HG03108 (cell line): Measurements from ENCODE around the gene IRGQ.
"Not testable (repeated sequence)": the region's sequence is repeated elsewhere in the genome, so short reads cannot be mapped to it uniquely, and the experiment has no call there.

Experiments used
- ATAC-seq: cut with Tn5 transposase; IDR thresholded peaks from one replicate; pipeline ENCODE4 v1.9.1; 2021; ENCODE audit warnings: moderate library complexity; ENCODE audit not compliant: unreplicated experiment

The IRGQ gene

DNA sequence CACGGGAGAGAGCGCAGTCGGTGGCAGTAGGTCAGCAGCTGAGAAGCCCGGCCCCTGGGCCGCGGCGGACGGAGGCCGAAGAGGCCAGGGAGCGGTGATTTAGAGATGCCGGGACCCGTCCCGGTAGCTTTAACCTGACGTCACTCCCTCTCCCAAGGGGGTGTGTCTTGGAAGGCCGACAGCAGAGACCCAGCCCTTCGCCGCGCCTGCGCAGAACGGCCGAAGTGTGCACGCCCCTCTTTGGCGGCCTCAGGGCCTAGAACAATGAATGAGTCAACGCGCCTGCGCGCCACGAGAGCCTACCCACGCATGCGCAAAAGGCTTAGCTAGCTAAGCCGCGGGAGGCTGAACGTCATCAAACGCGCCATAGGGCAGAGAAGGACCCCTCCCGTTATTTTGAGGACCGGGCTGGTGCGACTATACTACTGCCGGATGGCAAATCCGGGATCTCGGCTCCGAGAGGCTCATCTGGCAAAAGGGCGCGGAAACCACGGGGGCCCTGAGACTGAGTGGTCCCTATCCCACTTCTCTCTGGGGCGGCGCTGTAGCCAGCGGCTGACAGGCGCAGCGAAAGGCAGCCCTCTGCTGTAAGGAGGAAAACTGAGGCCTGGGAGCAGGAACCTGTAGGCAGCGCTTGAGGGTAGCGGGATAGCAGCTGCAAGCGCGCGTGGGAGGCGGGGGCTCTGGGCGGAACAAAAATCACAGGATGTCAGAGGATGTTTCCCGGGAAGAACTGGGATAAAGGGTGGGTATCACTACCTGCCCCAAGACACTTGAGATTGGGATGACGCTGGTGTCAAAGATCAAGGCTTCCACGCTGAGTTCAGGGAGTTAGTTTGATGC lies at the start of gene IRGQ, which contains the start of gene ZNF576:
TSS of gene IRGQ (minus strand) at position 136 of the 843 bp plus-strand sequence. CDS start 796 bp downstream, outside the sequence.
TSS of gene ZNF576 (plus strand) at position 597 of the 843 bp plus-strand sequence. CDS start 514 bp downstream, outside the sequence.
- ATAC-seq: peak; percentile 78

DNA sequence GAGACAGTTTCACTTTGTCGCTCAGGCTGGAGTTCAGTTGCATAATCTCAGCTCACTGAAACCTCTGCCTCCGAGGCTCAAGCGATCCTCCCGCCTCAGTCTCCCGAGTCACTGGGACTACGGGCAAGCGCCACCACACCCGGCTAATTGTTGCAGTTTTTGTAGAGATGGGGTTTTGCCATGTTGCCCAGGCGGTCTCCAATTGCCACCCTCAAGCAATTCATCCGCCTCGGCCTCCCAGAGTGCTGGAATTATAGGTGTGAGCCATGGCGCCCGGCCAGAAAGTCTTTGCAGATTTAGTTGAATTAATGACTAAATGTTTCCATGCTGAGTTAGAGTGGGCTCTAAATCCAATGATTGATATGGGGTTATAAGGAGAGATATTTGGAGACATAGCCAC lies 48.2 kb upstream of the IRGQ start:
- ATAC-seq: no peak

GRCh38 chr19:43643326-43643725 lies 47.4 kb upstream of the IRGQ start:
- ATAC-seq: no peak

GRCh38 chr19:43642531-43642930 lies 46.6 kb upstream of the IRGQ start:
- ATAC-seq: no peak

DNA sequence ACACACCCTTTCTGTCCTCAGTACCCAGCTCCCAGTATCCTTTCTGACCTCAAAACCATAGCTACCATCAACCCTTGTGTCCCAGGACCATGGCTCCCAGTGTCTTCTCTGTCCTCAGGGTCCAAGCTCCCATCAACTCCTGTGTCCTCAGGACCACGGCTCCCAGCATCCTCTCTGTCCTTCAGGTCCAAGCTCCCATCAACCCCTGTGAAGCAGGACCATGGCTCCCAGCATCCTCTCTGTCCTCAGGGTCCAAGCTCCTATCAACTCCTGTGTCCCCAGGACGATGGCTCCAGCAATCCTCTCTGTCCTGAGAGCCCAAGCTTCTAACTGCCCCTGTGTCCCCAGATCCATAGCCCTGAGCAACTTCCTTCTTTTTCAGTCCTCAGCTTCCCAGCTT lies 45.4 kb upstream of the IRGQ start:
- ATAC-seq: no peak

DNA sequence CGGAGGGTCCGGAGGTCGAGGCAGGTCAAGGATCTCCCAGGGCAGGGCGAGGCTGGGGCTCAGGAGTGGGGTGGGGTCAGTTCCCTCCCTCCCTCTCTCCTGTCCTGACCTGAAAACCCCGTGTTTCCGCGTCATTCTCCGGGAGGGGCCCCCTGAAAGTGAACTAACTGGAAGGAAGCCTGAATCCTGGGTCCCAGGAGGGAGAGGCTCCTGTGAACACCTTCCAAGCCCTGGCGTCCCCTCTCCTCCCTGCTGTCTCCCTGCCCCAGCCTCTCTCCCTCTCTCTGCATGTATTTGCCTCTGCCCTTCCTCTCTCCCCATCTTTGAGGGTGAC lies 44.5 kb upstream of the IRGQ start:
- no peak for ATAC-seq

- ATAC-seq: no peak
Measured at GRCh38 chr19:43639519-43640423, 43.8 kb upstream of the IRGQ start, which contains the start of gene CADM4. CADM4 (minus strand) TSS chr19:43639850; CDS start chr19:43639790, 60 bp downstream.

DNA sequence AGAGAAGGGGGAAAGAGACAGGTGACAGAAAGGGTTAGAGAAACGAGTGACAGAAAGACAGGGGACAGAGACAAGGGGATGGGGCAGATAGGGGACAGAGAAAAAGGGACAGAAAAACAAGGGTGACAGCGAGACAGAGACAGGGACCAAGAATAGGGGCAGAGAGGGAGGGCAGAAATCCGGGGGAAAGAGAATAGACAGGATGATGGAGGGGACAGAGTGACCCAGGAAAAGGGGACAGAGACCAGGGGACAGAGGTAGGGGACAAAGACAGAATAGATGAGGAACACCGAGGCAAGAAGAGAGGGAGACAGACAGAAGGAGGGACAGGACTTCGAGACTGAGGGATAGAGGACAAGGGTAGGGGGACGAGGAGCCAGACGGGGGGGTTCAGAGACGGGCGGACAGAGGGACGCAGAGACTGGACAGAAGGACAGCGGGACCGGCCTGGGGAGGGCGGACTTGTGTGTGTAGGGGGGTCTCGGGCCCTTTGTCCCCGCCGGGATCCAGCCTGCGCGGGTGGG lies 43.1 kb upstream of the IRGQ start:
- ATAC-seq: no peak

DNA sequence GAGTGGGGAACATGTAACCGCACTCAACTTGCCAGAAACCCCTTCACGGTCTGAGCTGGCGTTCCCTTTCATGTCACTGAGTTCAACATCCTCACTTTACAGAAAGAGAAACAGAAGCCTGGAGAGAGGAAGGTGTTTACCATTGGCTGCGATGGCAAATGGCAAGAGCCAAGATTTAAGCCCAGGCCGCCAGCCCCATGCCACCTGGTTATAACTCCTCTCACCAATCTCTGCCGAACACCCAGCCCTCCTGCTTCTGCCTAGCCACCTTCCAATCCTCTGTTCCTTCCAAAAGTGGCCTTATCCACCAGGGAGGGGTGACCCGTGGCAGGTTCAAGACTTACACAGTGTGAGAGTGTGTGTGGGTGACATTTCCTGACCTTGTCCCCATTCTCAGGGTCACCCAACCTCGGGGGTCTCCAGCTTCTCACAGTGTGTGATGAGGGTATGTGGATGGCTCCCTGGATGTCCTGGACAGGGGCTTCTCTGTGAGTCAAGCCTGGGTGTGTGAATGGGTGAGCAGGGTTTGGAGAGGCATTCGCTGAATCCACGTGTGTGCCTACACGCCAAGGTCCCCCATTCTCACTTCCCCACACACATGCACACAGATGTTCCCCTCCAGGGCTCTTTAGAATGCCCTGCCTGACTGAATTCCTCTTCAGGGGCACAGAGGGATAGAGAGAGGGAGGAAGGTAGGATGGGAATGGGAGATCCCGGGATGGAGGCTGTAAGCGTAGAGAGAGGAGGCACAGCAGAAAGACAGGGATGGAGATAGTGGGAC lies 42.5 kb upstream of the IRGQ start:
- ATAC-seq: no peak

DNA sequence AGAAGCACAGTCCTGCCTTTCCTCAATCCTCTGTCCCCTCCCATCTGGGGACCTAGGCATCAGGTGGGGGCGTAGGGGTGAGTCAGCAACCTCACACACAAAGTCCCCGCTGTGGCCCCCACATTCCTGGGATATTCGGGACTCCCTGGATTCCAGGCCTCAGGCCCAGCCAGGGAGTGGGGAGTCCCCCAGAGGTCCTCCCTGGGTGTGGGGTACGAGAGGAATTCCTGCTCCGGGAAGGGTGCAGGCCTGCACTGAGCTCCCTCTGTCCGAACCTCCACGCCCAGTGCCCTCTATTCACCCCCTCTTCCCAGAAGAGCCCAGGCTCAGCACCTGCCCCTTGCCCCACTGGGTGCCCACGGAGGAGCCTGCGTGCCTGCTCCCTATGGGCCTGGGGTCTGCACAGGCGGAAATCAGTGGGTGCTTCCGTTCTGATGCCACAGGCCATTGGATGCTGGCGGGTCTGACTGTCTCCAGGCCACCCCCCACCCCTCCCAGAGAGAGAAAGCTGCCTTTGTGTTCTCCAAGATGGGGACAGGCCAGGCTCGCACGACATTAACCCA lies 40.3 kb upstream of the IRGQ start:
- no peak for ATAC-seq

GRCh38 chr19:43635561-43635940 lies 39.6 kb upstream of the IRGQ start:
- ATAC-seq: not testable (repeated sequence)

- no peak for ATAC-seq
Measured at GRCh38 chr19:43634872-43635560, 39.1 kb upstream of the IRGQ start.

DNA sequence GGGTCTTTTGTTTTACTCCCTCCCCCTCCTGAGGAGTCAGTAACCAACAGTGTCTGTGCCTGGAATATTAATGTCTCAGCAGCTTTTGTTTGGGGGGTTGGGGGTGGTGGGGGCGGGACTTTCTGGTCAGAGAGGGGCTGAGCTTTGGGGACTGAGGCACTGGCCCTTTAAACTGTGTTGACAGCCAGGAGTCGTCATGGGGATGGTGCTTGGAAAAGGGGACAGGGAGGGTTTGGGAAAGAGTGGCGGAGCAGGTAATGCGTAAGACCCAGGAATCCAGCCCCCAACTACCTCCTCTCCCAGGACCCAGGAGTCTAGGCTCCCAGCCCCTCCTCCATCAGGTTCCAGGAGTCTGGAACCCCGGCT lies 38.6 kb upstream of the IRGQ start:
- no peak for ATAC-seq

DNA sequence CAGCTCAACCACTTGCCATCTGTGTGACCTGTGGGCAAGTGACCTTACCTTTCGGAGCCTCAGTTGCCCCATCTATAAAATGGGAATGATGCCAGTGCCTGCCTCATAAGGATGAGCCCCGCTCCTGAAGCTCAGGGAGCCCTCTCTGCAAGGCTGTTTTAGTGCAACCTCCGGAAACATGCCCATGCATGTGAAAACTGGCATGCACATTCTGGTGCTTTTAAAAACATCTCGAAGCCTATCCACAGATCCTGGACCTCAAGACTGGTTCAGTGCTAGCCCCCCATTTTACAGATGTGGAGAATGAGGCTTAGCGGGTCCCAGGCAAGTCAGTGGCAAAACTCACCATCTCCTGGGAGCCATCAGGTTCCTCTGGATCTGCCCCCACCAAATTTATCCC lies 38.1 kb upstream of the IRGQ start:
- no peak for ATAC-seq

DNA sequence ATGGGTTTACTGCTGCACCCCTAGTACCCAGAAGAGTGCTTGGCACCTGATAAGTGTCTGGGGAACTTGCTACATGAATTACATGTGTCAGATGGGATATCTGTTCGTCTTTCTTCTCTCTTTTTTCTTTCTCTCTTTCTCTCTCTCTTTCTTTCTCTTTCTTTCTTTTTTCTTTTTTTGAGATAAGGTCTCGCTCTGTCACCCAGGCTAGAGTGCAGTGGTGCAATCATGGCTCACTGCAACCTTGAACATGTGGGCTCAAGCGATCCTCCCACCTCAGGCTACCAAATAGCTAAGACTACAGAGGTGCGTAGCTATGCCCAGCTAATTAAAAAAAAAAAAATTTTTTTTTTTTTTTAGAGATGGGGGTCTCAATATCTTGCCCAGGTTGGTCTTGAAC lies 37.6 kb upstream of the IRGQ start:
- no peak for ATAC-seq

GRCh38 chr19:43631491-43631890 lies 35.6 kb upstream of the IRGQ start:
- no peak for ATAC-seq

- no peak for ATAC-seq
Measured at GRCh38 chr19:43628646-43629326, 32.9 kb upstream of the IRGQ start.

DNA sequence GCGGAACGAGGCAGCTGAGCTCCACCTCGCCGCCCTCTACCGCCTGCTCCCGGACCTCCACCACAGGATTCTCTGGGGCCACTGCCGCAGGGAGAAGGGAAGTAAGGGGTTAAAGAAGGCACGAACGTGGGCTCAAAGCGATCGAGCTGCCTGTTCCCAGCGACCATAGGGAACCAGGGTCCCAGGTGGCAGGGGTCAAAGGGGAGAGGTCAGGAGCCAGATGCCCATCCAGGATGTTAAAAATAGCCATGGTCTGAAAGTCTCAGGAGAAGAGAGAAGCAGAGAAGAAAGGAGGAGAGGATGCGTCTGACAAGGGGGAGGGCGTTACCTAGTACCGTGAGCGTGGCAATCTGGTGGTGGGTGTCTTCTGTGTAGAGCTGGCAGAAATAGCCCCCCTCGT lies 30.9 kb upstream of the IRGQ start:
- ATAC-seq: no peak

DNA sequence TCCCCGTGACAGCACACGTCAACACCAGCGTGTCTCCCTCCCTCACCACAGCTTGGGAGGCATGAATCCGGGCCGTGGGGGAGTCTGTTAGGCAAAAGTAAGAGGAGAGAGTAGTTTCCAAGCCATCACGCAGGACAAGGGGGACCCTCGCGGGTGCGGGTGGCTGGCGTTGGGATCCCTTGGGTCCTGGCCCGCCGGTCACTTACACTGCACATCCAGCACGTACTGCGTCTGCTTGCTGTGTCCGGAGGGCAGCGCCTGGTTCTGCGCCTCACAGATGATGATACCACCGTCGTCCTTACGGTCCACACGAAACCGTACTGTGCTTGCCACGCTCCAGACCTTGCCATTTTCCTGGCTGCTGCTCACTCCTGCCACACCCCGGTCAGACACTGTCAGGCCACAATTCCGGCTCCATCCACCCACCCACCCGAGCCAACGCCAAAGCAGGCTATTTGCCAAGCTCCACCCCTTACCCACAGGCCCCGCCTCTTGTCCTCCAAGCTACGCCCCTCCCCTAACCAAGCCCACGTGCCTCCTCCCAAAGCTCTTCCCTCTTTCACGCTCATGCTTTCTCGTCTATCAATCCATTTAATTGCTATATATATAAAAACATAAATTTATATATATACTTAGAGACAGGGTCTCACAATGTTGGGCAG lies 30.1 kb upstream of the IRGQ start:
- no peak for ATAC-seq
